Measurements from ENCODE around the gene PBOV1.

DNA sequence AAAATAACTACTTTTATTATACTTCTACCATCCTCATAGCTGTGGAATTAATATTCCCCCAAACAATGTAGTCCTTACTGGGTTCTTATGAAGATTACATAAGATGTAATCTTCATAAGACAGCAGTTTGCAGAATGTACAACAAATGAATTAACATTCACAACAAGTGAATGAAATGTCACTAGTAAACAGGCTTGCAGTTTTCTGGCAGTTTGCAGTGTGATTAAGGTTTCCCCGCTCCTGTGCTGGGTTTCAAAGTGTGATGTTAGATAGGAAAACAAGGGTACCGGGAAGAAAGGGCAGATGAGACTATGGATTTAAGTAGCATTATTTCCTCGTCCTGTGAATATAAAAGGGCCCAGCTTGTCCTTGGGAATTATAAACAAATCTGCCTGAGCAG is 34.1 kb downstream of the PBOV1 start:
- TF ChIP-seq, protein P1, sequence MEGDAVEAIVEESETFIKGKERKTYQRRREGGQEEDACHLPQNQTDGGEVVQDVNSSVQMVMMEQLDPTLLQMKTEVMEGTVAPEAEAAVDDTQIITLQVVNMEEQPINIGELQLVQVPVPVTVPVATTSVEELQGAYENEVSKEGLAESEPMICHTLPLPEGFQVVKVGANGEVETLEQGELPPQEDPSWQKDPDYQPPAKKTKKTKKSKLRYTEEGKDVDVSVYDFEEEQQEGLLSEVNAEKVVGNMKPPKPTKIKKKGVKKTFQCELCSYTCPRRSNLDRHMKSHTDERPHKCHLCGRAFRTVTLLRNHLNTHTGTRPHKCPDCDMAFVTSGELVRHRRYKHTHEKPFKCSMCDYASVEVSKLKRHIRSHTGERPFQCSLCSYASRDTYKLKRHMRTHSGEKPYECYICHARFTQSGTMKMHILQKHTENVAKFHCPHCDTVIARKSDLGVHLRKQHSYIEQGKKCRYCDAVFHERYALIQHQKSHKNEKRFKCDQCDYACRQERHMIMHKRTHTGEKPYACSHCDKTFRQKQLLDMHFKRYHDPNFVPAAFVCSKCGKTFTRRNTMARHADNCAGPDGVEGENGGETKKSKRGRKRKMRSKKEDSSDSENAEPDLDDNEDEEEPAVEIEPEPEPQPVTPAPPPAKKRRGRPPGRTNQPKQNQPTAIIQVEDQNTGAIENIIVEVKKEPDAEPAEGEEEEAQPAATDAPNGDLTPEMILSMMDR (IDR thresholded peaks at IDR 0.05) = no peak
- TF ChIP-seq POLR2A (IDR thresholded peaks at IDR 0.05) = no peak
